ENCODE data around the gene RAD51B. TPM values are rescaled to one million over a fixed set of nuclear protein-coding genes. Genes with fewer than 3 reads are reported as not detected.

The RAD51B gene
- total RNA-seq, 1 experiment from 2014 or later: 14.2 TPM

DNA sequence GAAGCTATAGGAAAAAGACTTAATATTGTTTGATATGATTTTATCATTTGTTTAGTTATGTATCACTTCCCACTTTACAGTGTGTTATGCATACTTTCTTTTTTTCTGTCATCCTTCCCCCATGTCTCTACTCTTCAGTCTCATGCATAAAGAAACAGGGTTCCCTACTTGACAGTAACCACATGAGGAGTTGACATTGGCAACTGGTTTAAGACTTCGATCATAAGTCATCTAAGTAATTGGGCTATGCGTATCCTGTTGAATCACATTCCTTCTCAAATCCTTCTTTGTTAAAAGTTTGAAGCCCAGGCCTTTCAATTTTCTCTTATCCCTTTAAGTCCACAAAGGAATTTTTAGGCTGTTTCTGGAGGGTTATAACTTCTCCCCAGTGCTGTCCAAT lies 358.7 kb downstream of the RAD51B start (continued):
- no peak for TF ChIP-seq NFYB (CRISPR knock-in tag; conservative IDR thresholded peaks at IDR 0.05; ENCODE audit: low read depth)
- TF ChIP-seq, protein P1, sequence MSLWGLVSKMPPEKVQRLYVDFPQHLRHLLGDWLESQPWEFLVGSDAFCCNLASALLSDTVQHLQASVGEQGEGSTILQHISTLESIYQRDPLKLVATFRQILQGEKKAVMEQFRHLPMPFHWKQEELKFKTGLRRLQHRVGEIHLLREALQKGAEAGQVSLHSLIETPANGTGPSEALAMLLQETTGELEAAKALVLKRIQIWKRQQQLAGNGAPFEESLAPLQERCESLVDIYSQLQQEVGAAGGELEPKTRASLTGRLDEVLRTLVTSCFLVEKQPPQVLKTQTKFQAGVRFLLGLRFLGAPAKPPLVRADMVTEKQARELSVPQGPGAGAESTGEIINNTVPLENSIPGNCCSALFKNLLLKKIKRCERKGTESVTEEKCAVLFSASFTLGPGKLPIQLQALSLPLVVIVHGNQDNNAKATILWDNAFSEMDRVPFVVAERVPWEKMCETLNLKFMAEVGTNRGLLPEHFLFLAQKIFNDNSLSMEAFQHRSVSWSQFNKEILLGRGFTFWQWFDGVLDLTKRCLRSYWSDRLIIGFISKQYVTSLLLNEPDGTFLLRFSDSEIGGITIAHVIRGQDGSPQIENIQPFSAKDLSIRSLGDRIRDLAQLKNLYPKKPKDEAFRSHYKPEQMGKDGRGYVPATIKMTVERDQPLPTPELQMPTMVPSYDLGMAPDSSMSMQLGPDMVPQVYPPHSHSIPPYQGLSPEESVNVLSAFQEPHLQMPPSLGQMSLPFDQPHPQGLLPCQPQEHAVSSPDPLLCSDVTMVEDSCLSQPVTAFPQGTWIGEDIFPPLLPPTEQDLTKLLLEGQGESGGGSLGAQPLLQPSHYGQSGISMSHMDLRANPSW (CRISPR knock-in tag; conservative IDR thresholded peaks at IDR 0.05; ENCODE audit: low read depth): no peak
- TF ChIP-seq ZMAT4 (CRISPR knock-in tag; IDR thresholded peaks at IDR 0.05): no peak
- no peak for TF ChIP-seq ATF1 (CRISPR knock-in tag; IDR thresholded peaks at IDR 0.05)
- no peak for TF ChIP-seq ZNF121 (CRISPR knock-in tag; IDR thresholded peaks at IDR 0.05)
- TF ChIP-seq SMAD3 (CRISPR knock-in tag; IDR thresholded peaks at IDR 0.05; ENCODE audit: borderline replicate concordance): no peak

DNA sequence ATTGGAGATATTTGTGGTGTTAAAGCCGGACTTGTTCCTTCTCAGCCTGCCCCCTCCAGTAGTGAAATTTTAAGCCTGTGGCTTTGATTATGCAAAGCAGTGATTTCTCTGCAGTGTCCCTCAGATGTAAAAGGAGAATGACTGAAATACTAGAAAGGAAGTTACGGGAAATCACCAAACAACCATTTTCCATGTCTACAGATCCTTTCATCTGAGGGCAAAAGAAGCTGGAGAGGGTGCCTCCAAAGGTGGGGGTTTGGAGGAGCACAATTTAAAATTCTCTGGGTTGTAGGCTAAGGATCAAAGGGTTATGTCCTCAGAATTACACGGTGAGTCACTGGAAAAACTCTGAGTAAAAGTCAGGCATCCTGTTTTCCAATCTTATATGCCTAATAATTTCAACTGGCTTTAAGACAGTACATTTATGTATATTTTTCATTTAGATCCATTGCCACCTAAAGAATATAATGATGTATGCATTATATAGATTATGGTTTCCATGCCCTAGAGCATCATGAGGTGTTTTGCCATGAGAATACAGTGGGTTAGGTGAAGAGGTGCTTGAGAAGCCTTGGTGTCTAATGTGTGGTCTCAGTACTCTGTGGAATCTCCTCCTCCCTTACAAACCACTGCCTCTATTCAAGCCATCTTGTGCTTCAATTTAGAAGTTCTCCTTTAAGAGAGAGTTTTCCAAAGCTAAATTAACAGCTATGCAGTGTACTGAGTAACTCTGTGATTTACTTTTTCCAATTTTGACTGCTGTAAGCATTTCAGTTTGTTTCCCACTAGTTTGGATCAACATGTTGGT lies 362.1 kb downstream of the RAD51B start:
- no peak for ATAC-seq
- Mint-ChIP-seq H3K4me1 (peaks cover 35% of the 10 kb centered on the region), H3K9me3 (no peaks in the 10 kb centered on the region; the same call in 1 of the 2 replicates), H3K27me3 (ENCODE audit: low read depth) (no peaks in the 10 kb centered on the region; the same call in 1 of the 2 replicates), H3K36me3 (no peaks in the 10 kb centered on the region), H3K4me3 (no peak overlapping the region), H3K27ac (no peak overlapping the region)
- DNase-seq (ENCODE audit: low spot score): no peak
- ChIA-PET POLR2A (no interaction called here), CTCF (no interaction called here)
- TF ChIP-seq TP53 (CRISPR knock-in tag; IDR thresholded peaks at IDR 0.05) (no peak), ETV6 (CRISPR knock-in tag; IDR thresholded peaks at IDR 0.05) (no peak), ATF2 (CRISPR knock-in tag; IDR thresholded peaks at IDR 0.05; ENCODE audit: borderline replicate concordance, low read depth) (no peak), ZNF512 (CRISPR knock-in tag; IDR thresholded peaks at IDR 0.05; ENCODE audit: borderline replicate concordance) (no peak), AR (CRISPR knock-in tag; IDR thresholded peaks at IDR 0.05) (no peak), FOXJ3 (CRISPR knock-in tag; IDR thresholded peaks at IDR 0.05; ENCODE audit: borderline replicate concordance) (no peak), NR3C1 (CRISPR knock-in tag; conservative IDR thresholded peaks at IDR 0.05; ENCODE audit: low read depth) (no peak), NR2C2 (CRISPR knock-in tag; IDR thresholded peaks at IDR 0.05) (no peak), NFYB (CRISPR knock-in tag; conservative IDR thresholded peaks at IDR 0.05; ENCODE audit: low read depth) (no peak), TEAD4 (CRISPR knock-in tag; IDR thresholded peaks at IDR 0.05) (no peak), ZNF138 (CRISPR knock-in tag; conservative IDR thresholded peaks at IDR 0.05) (no peak), ATF1 (CRISPR knock-in tag; IDR thresholded peaks at IDR 0.05) (no peak), SOX15 (CRISPR knock-in tag; IDR thresholded peaks at IDR 0.05) (no peak)
- TF ChIP-seq, protein P2, sequence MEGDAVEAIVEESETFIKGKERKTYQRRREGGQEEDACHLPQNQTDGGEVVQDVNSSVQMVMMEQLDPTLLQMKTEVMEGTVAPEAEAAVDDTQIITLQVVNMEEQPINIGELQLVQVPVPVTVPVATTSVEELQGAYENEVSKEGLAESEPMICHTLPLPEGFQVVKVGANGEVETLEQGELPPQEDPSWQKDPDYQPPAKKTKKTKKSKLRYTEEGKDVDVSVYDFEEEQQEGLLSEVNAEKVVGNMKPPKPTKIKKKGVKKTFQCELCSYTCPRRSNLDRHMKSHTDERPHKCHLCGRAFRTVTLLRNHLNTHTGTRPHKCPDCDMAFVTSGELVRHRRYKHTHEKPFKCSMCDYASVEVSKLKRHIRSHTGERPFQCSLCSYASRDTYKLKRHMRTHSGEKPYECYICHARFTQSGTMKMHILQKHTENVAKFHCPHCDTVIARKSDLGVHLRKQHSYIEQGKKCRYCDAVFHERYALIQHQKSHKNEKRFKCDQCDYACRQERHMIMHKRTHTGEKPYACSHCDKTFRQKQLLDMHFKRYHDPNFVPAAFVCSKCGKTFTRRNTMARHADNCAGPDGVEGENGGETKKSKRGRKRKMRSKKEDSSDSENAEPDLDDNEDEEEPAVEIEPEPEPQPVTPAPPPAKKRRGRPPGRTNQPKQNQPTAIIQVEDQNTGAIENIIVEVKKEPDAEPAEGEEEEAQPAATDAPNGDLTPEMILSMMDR (IDR thresholded peaks at IDR 0.05): no peak
- TF ChIP-seq, protein P3, sequence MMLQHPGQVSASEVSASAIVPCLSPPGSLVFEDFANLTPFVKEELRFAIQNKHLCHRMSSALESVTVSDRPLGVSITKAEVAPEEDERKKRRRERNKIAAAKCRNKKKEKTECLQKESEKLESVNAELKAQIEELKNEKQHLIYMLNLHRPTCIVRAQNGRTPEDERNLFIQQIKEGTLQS (CRISPR knock-in tag; conservative IDR thresholded peaks at IDR 0.05): no peak
- TF ChIP-seq, protein P4, sequence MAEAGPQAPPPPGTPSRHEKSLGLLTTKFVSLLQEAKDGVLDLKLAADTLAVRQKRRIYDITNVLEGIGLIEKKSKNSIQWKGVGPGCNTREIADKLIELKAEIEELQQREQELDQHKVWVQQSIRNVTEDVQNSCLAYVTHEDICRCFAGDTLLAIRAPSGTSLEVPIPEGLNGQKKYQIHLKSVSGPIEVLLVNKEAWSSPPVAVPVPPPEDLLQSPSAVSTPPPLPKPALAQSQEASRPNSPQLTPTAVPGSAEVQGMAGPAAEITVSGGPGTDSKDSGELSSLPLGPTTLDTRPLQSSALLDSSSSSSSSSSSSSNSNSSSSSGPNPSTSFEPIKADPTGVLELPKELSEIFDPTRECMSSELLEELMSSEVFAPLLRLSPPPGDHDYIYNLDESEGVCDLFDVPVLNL (CRISPR knock-in tag; IDR thresholded peaks at IDR 0.05; ENCODE audit: borderline replicate concordance, low read depth): no peak
- TF ChIP-seq, protein P5, sequence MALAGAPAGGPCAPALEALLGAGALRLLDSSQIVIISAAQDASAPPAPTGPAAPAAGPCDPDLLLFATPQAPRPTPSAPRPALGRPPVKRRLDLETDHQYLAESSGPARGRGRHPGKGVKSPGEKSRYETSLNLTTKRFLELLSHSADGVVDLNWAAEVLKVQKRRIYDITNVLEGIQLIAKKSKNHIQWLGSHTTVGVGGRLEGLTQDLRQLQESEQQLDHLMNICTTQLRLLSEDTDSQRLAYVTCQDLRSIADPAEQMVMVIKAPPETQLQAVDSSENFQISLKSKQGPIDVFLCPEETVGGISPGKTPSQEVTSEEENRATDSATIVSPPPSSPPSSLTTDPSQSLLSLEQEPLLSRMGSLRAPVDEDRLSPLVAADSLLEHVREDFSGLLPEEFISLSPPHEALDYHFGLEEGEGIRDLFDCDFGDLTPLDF (CRISPR knock-in tag; IDR thresholded peaks at IDR 0.05): no peak
